HepG2 (cell line): ENCODE data around the gene CPNE8. TPM values are rescaled to one million over a fixed set of nuclear protein-coding genes. Genes with fewer than 3 reads are reported as not detected.

Experiments used
- ATAC-seq: fragments of 200-7000 bp; cut with Tn5 transposase; 3 replicates; pipeline ENCODE4 v1.9.1; 2020; ENCODE audit warnings: mild to moderate bottlenecking, moderate library complexity
- BruUV-seq: library from RNA; stranded (reverse); fragments of 400-500 nt; replicated peaks from 2 replicates; lab custom pipeline; 2021; lab: Mats Ljungman, UMichigan
- CTCF ChIA-PET: fragments of 300-600 bp; formaldehyde crosslinking; extraction: SDS; loops from one replicate; lab custom pipeline; 2021; ENCODE audit warnings: low total read pairs, inconsistent platforms, low intra/inter-chr PET ratio; lab: Yijun Ruan, JAX
- POLR2A ChIA-PET: fragments of 350-600 bp; sonication (Branson Sonifier 250); formaldehyde crosslinking; loops from one replicate; lab custom pipeline; 2020; ENCODE audit warnings: antibody characterized with exemption, inconsistent platforms; lab: Yijun Ruan, JAX
- DNase-seq: peaks from one replicate; pipeline ENCODE4 v3.0.0-alpha.2; 2015; ENCODE audit warnings: low spot score
- FAIRE-seq: peaks from 3 replicates; lab custom pipeline; 2011; peaks lifted over from hg19 to GRCh38; lab: Jason Lieb, UNC
- H2AFZ ChIP-seq: one replicate; pipeline ENCODE4 v1.6.1; 2011; ENCODE audit warnings: low read length, inconsistent platforms
- H3K27ac ChIP-seq: fragments of 300-600 bp; 3 replicates; pipeline ENCODE4 v1.8.0; 2011; ENCODE audit warnings: mixed run types, mild to moderate bottlenecking, mixed read lengths, low read length, inconsistent platforms; ENCODE audit not compliant: insufficient read depth; ENCODE audit errors: extremely low read length
- H3K27me3 ChIP-seq, 2 experiments: fragments of 200-600 bp in 1 of 2; 2 replicates in 1 of 2; 3 replicates in 1 of 2; pipeline versions ENCODE4 v1.6.0 to v1.8.0; 2011; ENCODE audit warnings: low read length in 2 of 2, mild to moderate bottlenecking in 2 of 2, moderate library complexity in 2 of 2, inconsistent platforms in 1 of 2; ENCODE audit not compliant: insufficient read depth in 2 of 2, control insufficient read depth in 1 of 2
- H3K36me3 ChIP-seq, 2 experiments: fragments of 200-600 bp in 1 of 2; replicated peaks in 1 of 2; 2 replicates in 1 of 2; 3 replicates in 1 of 2; pipeline versions ENCODE4 v1.5.1 to v1.8.0; 2011; ENCODE audit warnings: low read length in 2 of 2, inconsistent platforms in 1 of 2; ENCODE audit not compliant: insufficient read depth in 2 of 2, control insufficient read depth in 1 of 2
- H3K4me1 ChIP-seq: 2 replicates; pipeline ENCODE4 v1.5.1; 2012; ENCODE audit warnings: low read length, inconsistent platforms; ENCODE audit not compliant: insufficient read depth
- H3K4me2 ChIP-seq: 2 replicates; pipeline ENCODE4 v1.6.0; 2011; ENCODE audit warnings: low read depth, low read length, inconsistent platforms
- H3K4me3 ChIP-seq, 3 experiments: fragments of 200-600 bp in 1 of 3; sonication (generic), shearing (Covaris generic) in 1 of 3; replicated peaks in 1 of 3; 2 replicates each; pipeline ENCODE4 v1.5.1; 2011 to 2016; ENCODE audit warnings: low read length in 3 of 3, inconsistent platforms in 2 of 3, low read depth in 2 of 3, mild to moderate bottlenecking in 2 of 3, control low read depth in 1 of 3, mixed read lengths in 1 of 3; ENCODE audit not compliant: insufficient read depth in 1 of 3
- H3K79me2 ChIP-seq: one replicate; pipeline ENCODE4 v1.6.1; 2011; ENCODE audit warnings: low read length, inconsistent platforms; ENCODE audit not compliant: insufficient read depth
- H3K9ac ChIP-seq: 2 replicates; pipeline ENCODE4 v1.6.0; 2011; ENCODE audit warnings: mild to moderate bottlenecking, low read depth, low read length, inconsistent platforms; ENCODE audit not compliant: insufficient read depth
- H3K9me3 ChIP-seq: 2 replicates; pipeline ENCODE4 v1.5.1; 2012; ENCODE audit warnings: mild to moderate bottlenecking, low read length
- H4K20me1 ChIP-seq: 2 replicates; pipeline ENCODE4 v1.6.0; 2011; ENCODE audit warnings: inconsistent platforms, mild to moderate bottlenecking, low read length, moderate library complexity; ENCODE audit not compliant: insufficient read depth
- GLI4 ChIP-seq: sonication (generic); formaldehyde crosslinking; IDR thresholded peaks from 2 replicates; pipeline ENCODE4 v1.5.1; 2020; ENCODE audit warnings: missing genetic modification reagents, mild to moderate bottlenecking, moderate library complexity, borderline replicate concordance
- HNRNPUL1 ChIP-seq: fragments of 200-400 bp; formaldehyde crosslinking; IDR thresholded peaks from 2 replicates; pipeline ENCODE4 v1.6.1; 2017; ENCODE audit warnings: low read depth, mild to moderate bottlenecking, low read length, moderate library complexity
- KDM4B ChIP-seq: sonication (generic); formaldehyde crosslinking; IDR thresholded peaks from 2 replicates; pipeline ENCODE4 v1.4.0; 2020; ENCODE audit warnings: missing genetic modification reagents
- MEIS2 ChIP-seq: sonication (generic); formaldehyde crosslinking; IDR thresholded peaks from 2 replicates; pipeline ENCODE4 v1.9.0; 2021; ENCODE audit warnings: mild to moderate bottlenecking, missing genetic modification reagents
- MIXL1 ChIP-seq: IDR thresholded peaks from 2 replicates; pipeline ENCODE4 v1.6.1; 2016
- NCOR1 ChIP-seq: fragments of 200-600 bp; sonication (generic); IDR thresholded peaks from 2 replicates; pipeline ENCODE4 v1.7.0; 2017; ENCODE audit warnings: antibody characterized with exemption, low read length, borderline replicate concordance
- PAF1 ChIP-seq: IDR thresholded peaks from 2 replicates; pipeline ENCODE4 v1.6.1; 2016; ENCODE audit warnings: missing genetic modification reagents, missing compliant biosample characterization
- SKI ChIP-seq: fragments of 450-650 bp; IDR thresholded peaks from one replicate; pipeline ENCODE4 v1.6.1; 2018; ENCODE audit warnings: mild to moderate bottlenecking; ENCODE audit not compliant: partially characterized antibody
- SP140L ChIP-seq: sonication (generic); formaldehyde crosslinking; IDR thresholded peaks from 2 replicates; pipeline ENCODE4 v1.4.0; 2020; ENCODE audit warnings: missing genetic modification reagents, borderline replicate concordance
- SP4 ChIP-seq: sonication (generic); formaldehyde crosslinking; IDR thresholded peaks from 2 replicates; pipeline ENCODE4 v1.8.1; 2023; ENCODE audit warnings: mild to moderate bottlenecking, missing genetic modification reagents
- TP53 ChIP-seq: sonication (generic); formaldehyde crosslinking; conservative IDR thresholded peaks from 2 replicates; pipeline ENCODE4 v1.4.0; 2020; ENCODE audit warnings: missing genetic modification reagents
- YEATS4 ChIP-seq: sonication (generic); formaldehyde crosslinking; IDR thresholded peaks from 2 replicates; pipeline ENCODE4 v1.4.0; 2020; ENCODE audit warnings: missing genetic modification reagents, borderline replicate concordance
- ZBTB20 ChIP-seq: sonication (generic); formaldehyde crosslinking; IDR thresholded peaks from 2 replicates; pipeline ENCODE4 v1.8.1; 2023; ENCODE audit warnings: missing genetic modification reagents, low read depth, mild to moderate bottlenecking, borderline replicate concordance
- ZNF136 ChIP-seq: sonication (generic); formaldehyde crosslinking; IDR thresholded peaks from 2 replicates; pipeline ENCODE4 v1.8.1; 2022; ENCODE audit warnings: low read depth, mild to moderate bottlenecking, moderate library complexity, missing genetic modification reagents
- ZNF552 ChIP-seq: sonication (generic); formaldehyde crosslinking; IDR thresholded peaks from 2 replicates; pipeline ENCODE4 v1.9.0; 2022; ENCODE audit warnings: missing genetic modification reagents, mild to moderate bottlenecking, borderline replicate concordance
- ZNF616 ChIP-seq: sonication (generic); formaldehyde crosslinking; IDR thresholded peaks from 2 replicates; pipeline ENCODE4 v1.5.0; 2020; ENCODE audit warnings: low read depth, mild to moderate bottlenecking, missing genetic modification reagents
- ZNF670 ChIP-seq: sonication (generic); formaldehyde crosslinking; IDR thresholded peaks from 2 replicates; pipeline ENCODE4 v1.8.0; 2022; ENCODE audit warnings: mild to moderate bottlenecking, missing genetic modification reagents, borderline replicate concordance
- ZNF709 ChIP-seq: sonication (generic); formaldehyde crosslinking; IDR thresholded peaks from 2 replicates; pipeline ENCODE4 v1.5.0; 2020; ENCODE audit warnings: mild to moderate bottlenecking, missing genetic modification reagents
- WGBS: methylation state at CpG from one replicate; pipeline ENCODE4 v1.1.6; 2017; ENCODE audit warnings: low lambda C conversion rate; 5-methylcytosine and 5-hydroxymethylcytosine counted together
- in situ Hi-C: cut with HindIII; loops from 2 replicates; pipeline ENCODE4 v1.10.0; 2017; ENCODE audit warnings: low pct_unique_long_range_greater_than_20kb; ENCODE audit not compliant: extremely low pct_ligation_motif_present
- intact Hi-C: fragments of 100-400 bp; cut with micrococcal nuclease; formaldehyde crosslinking; loops from one replicate; pipeline ENCODE4 v1.10.0; 2022; ENCODE audit not compliant: unreplicated experiment
- polyA plus RNA-seq, 8 experiments: library from polyadenylated mRNA; depleted of rRNA in 3 of 8; stranded (reverse) in 7 of 8; unstranded in 1 of 8; fragments of >200 nt; fragmentation: Illumina TruSeq in 4 of 8; extraction: Trizol in 4 of 8; gene quantifications; 2 replicates each; pipeline versions ENCODE4 v1.2.1 to v1.2.3, GENCODE V29; 2011 to 2016; ENCODE audit warnings: low read depth in 4 of 8, missing spikeins in 1 of 8, mixed read lengths in 1 of 8; ENCODE audit not compliant: insufficient read depth in 1 of 8
- total RNA-seq, 5 experiments: library from RNA; depleted of rRNA; stranded (reverse); fragments of >200 nt; fragmentation: Illumina TruSeq; extraction: Trizol; gene quantifications; 2 replicates each; pipeline ENCODE4 v1.2.3, GENCODE V29; 2016; ENCODE audit warnings: low read depth in 1 of 5
- TF ChIP-seq, protein P1 (sequence below): sonication (generic); formaldehyde crosslinking; IDR thresholded peaks from 2 replicates; pipeline ENCODE4 v1.8.1; 2023; ENCODE audit warnings: mild to moderate bottlenecking, inconsistent platforms, moderate library complexity, missing genetic modification reagents, borderline replicate concordance
- TF ChIP-seq, protein P2 (sequence below): sonication (generic); formaldehyde crosslinking; IDR thresholded peaks from 2 replicates; pipeline ENCODE4 v1.5.1; 2020; ENCODE audit warnings: missing genetic modification reagents, mild to moderate bottlenecking, borderline replicate concordance

The CPNE8 gene
- total and polyA plus RNA-seq, 2 of the 13 experiments (the other 11 are each of a cell fraction or from before 2014, with no cell fraction given), result 2.4 to 2.7 TPM

DNA sequence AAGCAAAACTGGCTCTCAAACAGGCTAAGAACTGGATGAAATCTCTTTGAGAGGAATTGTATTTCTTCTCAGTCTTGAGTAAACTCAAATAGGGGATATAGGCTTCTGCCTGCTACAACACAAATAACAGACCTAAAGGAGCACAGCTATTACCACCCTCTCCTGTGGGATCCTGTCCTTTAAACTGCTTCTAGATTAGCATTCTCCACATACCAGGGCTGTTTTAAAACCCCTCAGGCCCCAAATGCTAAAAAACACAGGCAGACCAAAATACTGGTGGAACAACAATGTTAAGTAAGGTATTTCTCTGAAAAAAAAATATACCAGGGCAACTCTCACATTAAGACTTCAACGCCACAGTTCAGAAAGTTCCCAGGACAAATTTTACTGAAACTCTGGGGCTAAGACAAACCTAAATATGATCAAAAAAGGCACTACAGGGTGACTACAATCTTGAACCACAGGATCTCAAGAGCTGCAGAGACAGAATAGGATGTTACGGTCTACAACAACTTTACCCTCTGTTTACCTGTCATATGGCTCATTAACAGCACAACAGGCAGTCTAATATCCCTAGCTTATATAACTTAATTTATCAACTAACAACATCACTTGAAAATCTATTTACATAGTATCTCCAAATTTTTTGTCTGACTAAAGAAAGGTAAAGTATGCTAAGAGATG lies 7.2 kb downstream of the CPNE8 start:
- 47% methylated on average over 2 of the region's 2 CpGs for WGBS
- Histone ChIP-seq H3K4me2 (no peak overlapping the region), H3K9me3 (no peaks in the 10 kb centered on the region), H2AFZ (no peak overlapping the region), H4K20me1 (no peaks in the 10 kb centered on the region), H3K79me2 (no peaks in the 10 kb centered on the region), H3K4me3 (no peak overlapping the region), H3K27me3 (no peaks in the 10 kb centered on the region; a peak in 1 of 5 replicates), H3K9ac (no peak overlapping the region), H3K36me3 (no peaks in the 10 kb centered on the region), H3K27ac (no peak overlapping the region), H3K4me1 (peaks cover 1% of the 10 kb centered on the region; the same call in 1 of the 2 replicates)
- DNase-seq (no peak), ATAC-seq (no peak), FAIRE-seq (no peak)
- ChIA-PET CTCF (no interaction called here), POLR2A (no interaction called here)
- intact Hi-C loops (no loop called here), in situ Hi-C loops (no loop called here)
- BruUV-seq, result no TSS peak
- TF ChIP-seq PAF1 (CRISPR knock-in tag) (no peak), SP4 (CRISPR knock-in tag) (no peak), YEATS4 (no peak), ZNF670 (CRISPR knock-in tag) (no peak), NCOR1 (no peak), MIXL1 (CRISPR knock-in tag) (no peak), SKI (no peak), ZNF616 (CRISPR knock-in tag) (no peak), ZBTB20 (no peak), ZNF136 (CRISPR knock-in tag) (no peak), KDM4B (CRISPR knock-in tag) (no peak), TP53 (CRISPR knock-in tag) (no peak), SP140L (CRISPR knock-in tag) (no peak), GLI4 (CRISPR knock-in tag) (no peak), ZNF709 (no peak), HNRNPUL1 (no peak), MEIS2 (CRISPR knock-in tag) (no peak), ZNF552 (no peak)
- TF ChIP-seq, protein P1, sequence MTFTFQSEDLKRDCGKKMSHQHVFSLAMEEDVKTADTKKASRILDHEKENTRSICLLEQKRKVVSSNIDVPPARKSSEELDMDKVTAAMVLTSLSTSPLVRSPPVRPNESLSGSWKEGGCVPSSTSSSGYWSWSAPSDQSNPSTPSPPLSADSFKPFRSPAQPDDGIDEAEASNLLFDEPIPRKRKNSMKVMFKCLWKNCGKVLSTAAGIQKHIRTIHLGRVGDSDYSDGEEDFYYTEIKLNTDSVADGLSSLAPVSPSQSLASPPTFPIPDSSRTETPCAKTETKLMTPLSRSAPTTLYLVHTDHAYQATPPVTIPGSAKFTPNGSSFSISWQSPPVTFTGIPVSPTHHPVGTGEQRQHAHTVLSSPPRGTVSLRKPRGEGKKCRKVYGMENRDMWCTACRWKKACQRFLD, result no peak
- TF ChIP-seq, protein P2, sequence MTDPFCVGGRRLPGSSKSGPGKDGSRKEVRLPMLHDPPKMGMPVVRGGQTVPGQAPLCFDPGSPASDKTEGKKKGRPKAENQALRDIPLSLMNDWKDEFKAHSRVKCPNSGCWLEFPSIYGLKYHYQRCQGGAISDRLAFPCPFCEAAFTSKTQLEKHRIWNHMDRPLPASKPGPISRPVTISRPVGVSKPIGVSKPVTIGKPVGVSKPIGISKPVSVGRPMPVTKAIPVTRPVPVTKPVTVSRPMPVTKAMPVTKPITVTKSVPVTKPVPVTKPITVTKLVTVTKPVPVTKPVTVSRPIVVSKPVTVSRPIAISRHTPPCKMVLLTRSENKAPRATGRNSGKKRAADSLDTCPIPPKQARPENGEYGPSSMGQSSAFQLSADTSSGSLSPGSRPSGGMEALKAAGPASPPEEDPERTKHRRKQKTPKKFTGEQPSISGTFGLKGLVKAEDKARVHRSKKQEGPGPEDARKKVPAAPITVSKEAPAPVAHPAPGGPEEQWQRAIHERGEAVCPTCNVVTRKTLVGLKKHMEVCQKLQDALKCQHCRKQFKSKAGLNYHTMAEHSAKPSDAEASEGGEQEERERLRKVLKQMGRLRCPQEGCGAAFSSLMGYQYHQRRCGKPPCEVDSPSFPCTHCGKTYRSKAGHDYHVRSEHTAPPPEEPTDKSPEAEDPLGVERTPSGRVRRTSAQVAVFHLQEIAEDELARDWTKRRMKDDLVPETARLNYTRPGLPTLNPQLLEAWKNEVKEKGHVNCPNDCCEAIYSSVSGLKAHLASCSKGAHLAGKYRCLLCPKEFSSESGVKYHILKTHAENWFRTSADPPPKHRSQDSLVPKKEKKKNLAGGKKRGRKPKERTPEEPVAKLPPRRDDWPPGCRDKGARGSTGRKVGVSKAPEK (CRISPR knock-in tag), result no peak
